PC-3 (cell line): ENCODE measurements around the gene TAP1. TPM values are rescaled to one million over a fixed set of nuclear protein-coding genes. Genes with fewer than 3 reads are reported as not detected.

ENCODE experiments used
- ATAC-seq: fragments of 200-7000 bp; cut with Tn5 transposase; 2 replicates; pipeline ENCODE4 v1.9.1; 2020; ENCODE audit warnings: mild to moderate bottlenecking, moderate library complexity
- BruUV-seq: library from RNA; stranded (reverse); fragments of 400-500 nt; replicated peaks from 2 replicates; lab custom pipeline; 2021; lab: Mats Ljungman, UMichigan
- CTCF ChIA-PET: fragments of 300-600 bp; sonication (Branson Sonifier 250); formaldehyde crosslinking; loops from one replicate; lab custom pipeline; 2022; ENCODE audit warnings: antibody characterized with exemption; lab: Charles Lee
- POLR2A ChIA-PET: fragments of 300-600 bp; sonication (Branson Sonifier 250); formaldehyde crosslinking; loops from one replicate; lab custom pipeline; 2022; ENCODE audit warnings: antibody characterized with exemption; ENCODE audit not compliant: unreplicated experiment; lab: Charles Lee
- DNase-seq: peaks from one replicate; pipeline ENCODE4 v3.0.0-alpha.2; 2015
- H2AFZ ChIP-seq: fragments of 300-600 bp; sonication (generic); 2 replicates; pipeline ENCODE4 v1.6.0; 2016; ENCODE audit warnings: antibody characterized with exemption, low read length
- H3F3A ChIP-seq: fragments of 300-600 bp; sonication (generic); one replicate; pipeline ENCODE4 v1.6.0; 2017; ENCODE audit warnings: antibody characterized with exemption, low read length, control low read depth, mild to moderate bottlenecking; ENCODE audit not compliant: unreplicated experiment
- H3K27ac ChIP-seq: fragments of 300-600 bp; sonication (generic); 2 replicates; pipeline ENCODE4 v1.5.1; 2016; ENCODE audit warnings: mild to moderate bottlenecking, low read length
- H3K27me3 ChIP-seq: fragments of 300-600 bp; sonication (generic); 2 replicates; pipeline ENCODE4 v1.6.1; 2016; ENCODE audit warnings: low read length, mixed read lengths
- H3K36me3 ChIP-seq: fragments of 300-600 bp; sonication (generic); 2 replicates; pipeline ENCODE4 v1.6.1; 2016; ENCODE audit warnings: low read depth, mixed run types, low read length, mixed read lengths
- H3K4me1 ChIP-seq: fragments of 300-600 bp; sonication (generic); 2 replicates; pipeline ENCODE4 v1.5.1; 2016; ENCODE audit warnings: low read length; ENCODE audit not compliant: insufficient read depth
- H3K4me2 ChIP-seq: fragments of 300-600 bp; sonication (generic); 2 replicates; pipeline ENCODE4 v1.6.0; 2016; ENCODE audit warnings: low read length
- H3K4me3 ChIP-seq: fragments of 300-600 bp; sonication (generic); 2 replicates; pipeline ENCODE4 v1.5.1; 2016; ENCODE audit warnings: mild to moderate bottlenecking, low read length, mixed read lengths
- H3K79me2 ChIP-seq: fragments of 300-600 bp; sonication (generic); 2 replicates; pipeline ENCODE4 v1.6.1; 2017; ENCODE audit warnings: low read length, mixed read lengths
- H3K9ac ChIP-seq: fragments of 300-600 bp; sonication (generic); 2 replicates; pipeline ENCODE4 v1.6.0; 2016; ENCODE audit warnings: mild to moderate bottlenecking, low read length
- H3K9me2 ChIP-seq: fragments of 300-600 bp; sonication (generic); replicated peaks from 2 replicates; pipeline ENCODE4 v1.6.1; 2016; ENCODE audit warnings: mixed run types, low read length, mixed read lengths
- H3K9me3 ChIP-seq: fragments of 300-600 bp; sonication (generic); 2 replicates; pipeline ENCODE4 v1.6.1; 2016; ENCODE audit warnings: low read length, mixed read lengths
- H4K20me1 ChIP-seq: fragments of 300-600 bp; sonication (generic); 2 replicates; pipeline ENCODE4 v1.6.1; 2016; ENCODE audit warnings: low read length, mixed read lengths
- CTCF ChIP-seq: fragments of 300-600 bp; sonication (generic); conservative IDR thresholded peaks from 2 replicates; pipeline ENCODE4 v1.5.1; 2017; ENCODE audit warnings: antibody characterized with exemption, low read depth, mild to moderate bottlenecking, low read length
- EZH2 ChIP-seq: fragments of 300-600 bp; sonication (generic); IDR thresholded peaks from one replicate; pipeline ENCODE4 v1.6.1; 2017; ENCODE audit warnings: antibody characterized with exemption, mild to moderate bottlenecking, low read length; ENCODE audit not compliant: unreplicated experiment
- EZH2phosphoT487 ChIP-seq: fragments of 300-600 bp; sonication (generic); IDR thresholded peaks from 2 replicates; pipeline ENCODE4 v1.6.1; 2018; ENCODE audit warnings: mild to moderate bottlenecking, antibody characterized with exemption, low read length, borderline replicate concordance
- intact Hi-C: fragments of 100-400 bp; cut with micrococcal nuclease; formaldehyde crosslinking; loops from 2 replicates; pipeline ENCODE4 v1.9.0; 2023
- total RNA-seq: library from RNA; depleted of rRNA; stranded (reverse); fragments of >200 nt; gene quantifications from 2 replicates; pipeline ENCODE4 v1.2.3, GENCODE V29; 2014

Gene TAP1
- total RNA-seq, 1 experiment from 2014 or later = 15.8 TPM

- intact Hi-C loops = no loop called here
- H2AFZ ChIP-seq = no peak overlapping the region
- ChIA-PET CTCF (interaction anchor here (1.1 kb wide), 1 partner anchor 10 kb away, joined by 3 read pairs; no protein-coding TSS in a partner anchor), POLR2A (no interaction called here)
- 0 out of 2 replicates have a peak, but pooled peaks cover under 1% of the 10 kb centered on the region for H3K79me2 ChIP-seq
- ATAC-seq = no peak
- no peak overlapping the region for H3K4me3 ChIP-seq
- peaks cover 14% of the 10 kb centered on the region for H3K36me3 ChIP-seq
- H3K9me2 ChIP-seq = no peaks in the 10 kb centered on the region
- H3K9ac ChIP-seq = no peak overlapping the region
- DNase-seq = no peak
- TF ChIP-seq EZH2phosphoT487 (no peak), CTCF (no peak), EZH2 (no peak)
- H4K20me1 ChIP-seq = no peaks in the 10 kb centered on the region
- BruUV-seq = no TSS peak
- no peak overlapping the region for H3K4me2 ChIP-seq
- H3K27ac ChIP-seq = no peak overlapping the region
- no peaks in the 10 kb centered on the region for H3K4me1 ChIP-seq
- no peaks in the 10 kb centered on the region for H3K9me3 ChIP-seq
- H3K27me3 ChIP-seq = no peaks in the 10 kb centered on the region
- H3F3A ChIP-seq = no peaks in the 10 kb centered on the region
Observed at GRCh38 chr6:32830936-32831335, 22.6 kb downstream of the TAP1 start.

- no peak for ATAC-seq
- Histone ChIP-seq H3K27ac (no peak overlapping the region), H2AFZ (no peak overlapping the region), H3K9me2 (no peaks in the 10 kb centered on the region), H3K4me2 (no peak overlapping the region), H3F3A (no peaks in the 10 kb centered on the region), H3K4me3 (no peak overlapping the region), H3K27me3 (no peaks in the 10 kb centered on the region), H3K79me2 (no peaks in the 10 kb centered on the region), H4K20me1 (no peaks in the 10 kb centered on the region), H3K9me3 (no peaks in the 10 kb centered on the region), H3K4me1 (no peaks in the 10 kb centered on the region), H3K36me3 (peaks cover 14% of the 10 kb centered on the region), H3K9ac (no peak overlapping the region)
- POLR2A ChIA-PET = no interaction called here
- CTCF ChIA-PET = no interaction called here
- no peak for TF ChIP-seq EZH2
- TF ChIP-seq EZH2phosphoT487 = no peak
- TF ChIP-seq CTCF = no peak
- intact Hi-C loops = no loop called here
- DNase-seq = no peak
- no TSS peak for BruUV-seq
Observed at GRCh38 chr6:32830017-32830416, 23.5 kb downstream of the TAP1 start.

- Histone ChIP-seq H3K4me3 (no peak overlapping the region), H3K36me3 (peaks cover 14% of the 10 kb centered on the region), H3K9ac (no peak overlapping the region), H3K4me2 (no peak overlapping the region), H3K27me3 (no peaks in the 10 kb centered on the region), H4K20me1 (no peaks in the 10 kb centered on the region), H3K4me1 (no peaks in the 10 kb centered on the region), H3K79me2 (no peaks in the 10 kb centered on the region), H3K9me2 (no peaks in the 10 kb centered on the region), H2AFZ (no peak overlapping the region), H3F3A (no peaks in the 10 kb centered on the region), H3K27ac (no peak overlapping the region), H3K9me3 (no peaks in the 10 kb centered on the region)
- DNase-seq = no peak
- no peak for TF ChIP-seq EZH2
- no peak for TF ChIP-seq EZH2phosphoT487
- no peak for TF ChIP-seq CTCF
- ATAC-seq = no peak
- no TSS peak for BruUV-seq
- POLR2A ChIA-PET = no interaction called here
- CTCF ChIA-PET = no interaction called here
- intact Hi-C loops = no loop called here
Observed at GRCh38 chr6:32829495-32829894, 24.0 kb downstream of the TAP1 start.
